Measurements from ENCODE around the gene FBXO41.
A peak's percentile ranks its signal among the peaks of the same experiment; 100 is the strongest.

FBXO41 gene, protein sequence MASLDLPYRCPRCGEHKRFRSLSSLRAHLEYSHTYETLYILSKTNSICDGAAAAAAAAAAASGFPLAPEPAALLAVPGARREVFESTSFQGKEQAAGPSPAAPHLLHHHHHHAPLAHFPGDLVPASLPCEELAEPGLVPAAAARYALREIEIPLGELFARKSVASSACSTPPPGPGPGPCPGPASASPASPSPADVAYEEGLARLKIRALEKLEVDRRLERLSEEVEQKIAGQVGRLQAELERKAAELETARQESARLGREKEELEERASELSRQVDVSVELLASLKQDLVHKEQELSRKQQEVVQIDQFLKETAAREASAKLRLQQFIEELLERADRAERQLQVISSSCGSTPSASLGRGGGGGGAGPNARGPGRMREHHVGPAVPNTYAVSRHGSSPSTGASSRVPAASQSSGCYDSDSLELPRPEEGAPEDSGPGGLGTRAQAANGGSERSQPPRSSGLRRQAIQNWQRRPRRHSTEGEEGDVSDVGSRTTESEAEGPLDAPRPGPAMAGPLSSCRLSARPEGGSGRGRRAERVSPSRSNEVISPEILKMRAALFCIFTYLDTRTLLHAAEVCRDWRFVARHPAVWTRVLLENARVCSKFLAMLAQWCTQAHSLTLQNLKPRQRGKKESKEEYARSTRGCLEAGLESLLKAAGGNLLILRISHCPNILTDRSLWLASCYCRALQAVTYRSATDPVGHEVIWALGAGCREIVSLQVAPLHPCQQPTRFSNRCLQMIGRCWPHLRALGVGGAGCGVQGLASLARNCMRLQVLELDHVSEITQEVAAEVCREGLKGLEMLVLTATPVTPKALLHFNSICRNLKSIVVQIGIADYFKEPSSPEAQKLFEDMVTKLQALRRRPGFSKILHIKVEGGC

DNA sequence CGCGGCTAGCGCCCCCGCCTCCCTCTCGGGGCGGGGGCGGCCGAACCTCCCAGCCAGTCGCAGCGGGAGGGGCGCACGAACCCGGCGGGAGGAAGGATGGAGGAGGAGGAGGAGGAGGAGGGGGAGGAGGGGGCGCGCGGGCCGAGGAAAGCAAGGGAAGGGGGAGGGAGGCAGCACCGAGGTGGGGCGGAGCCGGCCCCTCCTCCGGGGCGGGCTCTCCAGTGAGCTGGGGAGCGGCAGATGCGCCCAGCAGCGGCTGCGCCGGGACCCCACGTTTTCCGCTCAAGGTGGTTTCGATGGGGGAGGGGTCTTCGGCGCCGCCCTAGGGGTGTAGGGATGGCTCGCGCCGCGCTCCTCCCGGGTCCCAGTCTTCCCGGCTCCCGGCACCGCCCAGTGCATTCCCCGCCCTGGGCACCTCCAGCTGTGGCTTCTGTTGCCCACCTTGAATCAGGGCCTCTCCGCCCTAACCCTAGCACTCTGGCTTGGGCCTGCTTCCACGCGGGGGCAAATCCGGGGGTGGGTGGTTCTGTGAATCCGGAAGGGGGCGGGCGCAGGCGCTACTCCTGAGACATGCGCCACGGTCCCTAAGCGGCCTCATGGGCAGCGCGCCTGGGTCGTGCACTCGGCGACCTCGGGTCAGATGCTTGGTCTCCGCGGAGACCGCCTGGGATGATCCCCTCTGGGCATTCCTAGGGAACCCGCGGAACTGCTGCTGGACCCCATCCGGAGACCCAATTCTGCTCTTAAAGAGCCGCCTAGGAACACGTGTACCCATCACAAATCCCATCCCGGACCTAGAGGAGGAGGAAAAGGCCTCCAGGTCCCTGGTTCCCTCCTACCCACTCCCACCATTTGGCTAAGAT lies at the start of gene FBXO41:
Gene FBXO41 (minus strand): TSS at position 183 of the 863 bp plus-strand sequence. CDS start 14,848 bp downstream, outside the sequence.
- TF ChIP-seq, protein P1, sequence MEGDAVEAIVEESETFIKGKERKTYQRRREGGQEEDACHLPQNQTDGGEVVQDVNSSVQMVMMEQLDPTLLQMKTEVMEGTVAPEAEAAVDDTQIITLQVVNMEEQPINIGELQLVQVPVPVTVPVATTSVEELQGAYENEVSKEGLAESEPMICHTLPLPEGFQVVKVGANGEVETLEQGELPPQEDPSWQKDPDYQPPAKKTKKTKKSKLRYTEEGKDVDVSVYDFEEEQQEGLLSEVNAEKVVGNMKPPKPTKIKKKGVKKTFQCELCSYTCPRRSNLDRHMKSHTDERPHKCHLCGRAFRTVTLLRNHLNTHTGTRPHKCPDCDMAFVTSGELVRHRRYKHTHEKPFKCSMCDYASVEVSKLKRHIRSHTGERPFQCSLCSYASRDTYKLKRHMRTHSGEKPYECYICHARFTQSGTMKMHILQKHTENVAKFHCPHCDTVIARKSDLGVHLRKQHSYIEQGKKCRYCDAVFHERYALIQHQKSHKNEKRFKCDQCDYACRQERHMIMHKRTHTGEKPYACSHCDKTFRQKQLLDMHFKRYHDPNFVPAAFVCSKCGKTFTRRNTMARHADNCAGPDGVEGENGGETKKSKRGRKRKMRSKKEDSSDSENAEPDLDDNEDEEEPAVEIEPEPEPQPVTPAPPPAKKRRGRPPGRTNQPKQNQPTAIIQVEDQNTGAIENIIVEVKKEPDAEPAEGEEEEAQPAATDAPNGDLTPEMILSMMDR (IDR thresholded peaks at IDR 0.05; ENCODE audit: low read length, missing control alignments), result no peak
- H3K4me3 ChIP-seq (replicated peaks; ENCODE audit: low read depth, low read length), result peak within 1 kb of the TSS; percentile 65
- no peak for DNase-seq (ENCODE audit: low read depth)

DNA sequence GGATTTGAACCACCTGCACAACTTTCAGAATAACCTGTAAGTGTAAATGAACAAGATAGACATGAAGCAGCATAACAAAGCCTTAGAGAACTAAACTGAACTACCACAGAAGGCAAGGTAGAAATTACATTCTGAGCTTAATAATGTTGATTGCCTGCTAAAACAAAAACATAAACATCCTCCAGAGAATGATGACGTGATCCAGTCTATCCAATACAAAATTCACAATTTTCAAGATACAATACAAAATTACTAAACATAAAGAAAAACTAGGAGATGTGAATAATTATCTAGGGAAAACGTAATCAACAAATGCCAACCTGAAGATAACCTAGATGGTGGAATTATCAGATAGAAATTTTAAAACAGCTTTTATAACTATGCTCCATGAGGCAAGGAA lies 49.8 kb upstream of the FBXO41 start:
- TF ChIP-seq, protein P1 (IDR thresholded peaks at IDR 0.05; ENCODE audit: low read length, missing control alignments), result no peak
- no peak for DNase-seq (ENCODE audit: low read depth)
- H3K4me3 ChIP-seq (replicated peaks; ENCODE audit: low read depth, low read length), result no peak overlapping the region

DNA sequence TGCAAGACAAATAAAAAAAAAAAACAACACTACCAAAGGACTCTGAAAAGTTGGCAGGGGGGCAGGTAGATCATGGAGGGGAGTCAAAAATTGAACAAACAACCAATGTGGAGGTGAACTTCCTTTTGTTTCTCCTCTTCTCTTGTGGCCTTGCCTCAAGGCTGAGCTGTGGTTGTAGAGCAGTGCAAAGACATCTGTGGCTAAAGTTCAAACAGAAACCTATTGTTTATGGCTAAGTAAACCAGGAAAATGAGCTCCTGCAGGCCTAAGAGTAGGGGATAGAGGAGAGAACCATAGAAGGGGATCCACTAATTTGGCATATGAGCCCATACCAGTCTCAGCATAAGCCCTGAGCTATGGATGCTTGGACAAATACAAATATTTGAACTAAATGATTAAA lies 49.3 kb upstream of the FBXO41 start:
- TF ChIP-seq, protein P1 (IDR thresholded peaks at IDR 0.05; ENCODE audit: low read length, missing control alignments), result no peak
- DNase-seq (ENCODE audit: low read depth), result no peak
- H3K4me3 ChIP-seq (replicated peaks; ENCODE audit: low read depth, low read length), result no peak overlapping the region

DNA sequence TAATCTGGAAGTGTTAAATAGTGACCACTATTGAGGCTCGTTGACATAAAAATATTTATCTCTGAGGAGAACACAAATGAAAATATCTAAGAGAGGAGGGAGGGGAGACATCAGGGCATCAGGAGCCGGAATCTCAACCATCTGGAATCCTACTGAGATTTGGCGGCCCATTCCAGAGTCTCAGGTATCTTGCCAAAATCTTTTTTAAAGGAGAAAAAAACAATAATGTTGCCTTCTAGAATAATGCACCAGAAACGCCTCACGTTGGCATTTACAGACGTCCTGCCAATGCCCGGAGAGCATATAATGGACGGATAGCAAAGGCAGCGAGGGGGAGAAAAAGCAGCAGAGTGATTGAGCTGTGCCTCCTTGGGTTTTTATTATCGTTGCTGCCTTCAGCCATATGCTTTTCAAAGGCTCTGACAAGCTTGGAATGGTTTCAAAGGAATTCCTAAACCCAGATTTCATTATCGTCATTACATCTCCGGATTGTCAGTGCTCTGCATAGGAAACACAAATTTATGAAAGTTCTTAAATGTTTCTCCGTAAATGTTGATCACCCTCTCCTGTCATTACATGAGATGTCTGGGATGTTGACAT lies 39.9 kb upstream of the FBXO41 start:
- TF ChIP-seq, protein P1 (IDR thresholded peaks at IDR 0.05; ENCODE audit: low read length, missing control alignments), result no peak
- DNase-seq (ENCODE audit: low read depth), result no peak
- H3K4me3 ChIP-seq (replicated peaks; ENCODE audit: low read depth, low read length), result no peak overlapping the region

DNA sequence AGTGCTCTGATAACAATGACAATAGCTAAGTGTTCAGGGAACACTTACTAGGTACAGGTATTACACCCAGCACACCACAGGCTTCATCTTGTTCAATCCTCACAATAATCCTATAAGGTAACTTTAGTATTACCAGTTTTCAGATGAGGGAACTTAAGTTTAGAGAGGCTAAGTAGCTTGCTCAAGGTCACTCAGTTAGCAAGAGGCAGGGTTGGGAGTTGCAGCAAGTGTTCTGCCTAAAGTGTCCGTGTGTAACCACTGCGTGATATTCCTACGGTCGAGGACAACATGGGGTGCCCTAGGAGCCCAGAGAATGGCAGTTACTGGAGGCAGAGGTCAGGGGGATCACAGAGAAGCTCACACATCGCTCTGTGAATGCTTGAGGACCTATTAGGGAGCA lies 39.3 kb upstream of the FBXO41 start:
- TF ChIP-seq, protein P1 (IDR thresholded peaks at IDR 0.05; ENCODE audit: low read length, missing control alignments), result no peak

DNA sequence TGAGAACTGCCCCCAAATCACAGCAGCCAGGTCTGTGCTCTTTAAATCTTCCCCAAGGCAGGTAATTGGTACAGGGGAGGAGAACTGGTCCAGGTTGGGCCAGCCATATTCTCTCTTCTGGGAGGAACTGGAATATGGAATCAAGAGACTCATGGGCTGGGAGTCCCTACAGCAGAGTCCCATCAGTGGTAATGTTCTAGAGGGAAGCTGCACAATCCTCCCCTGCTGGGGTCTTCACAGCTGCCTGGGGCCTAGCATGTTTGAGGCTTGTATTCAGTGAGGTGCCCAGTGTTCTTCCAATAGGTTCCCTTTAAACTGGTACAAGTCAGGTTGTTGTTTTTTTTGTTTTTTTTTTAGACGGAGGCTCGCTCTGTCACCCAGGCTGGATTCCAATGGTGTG lies 30.2 kb upstream of the FBXO41 start:
- TF ChIP-seq, protein P1 (IDR thresholded peaks at IDR 0.05; ENCODE audit: low read length, missing control alignments), result no peak
- DNase-seq (ENCODE audit: low read depth), result no peak
- no peak overlapping the region for H3K4me3 ChIP-seq (replicated peaks; ENCODE audit: low read depth, low read length)

More for the DNA sequence above, 39.3 kb upstream of the FBXO41 start:
- H3K4me3 ChIP-seq (replicated peaks; ENCODE audit: low read depth, low read length), result no peak overlapping the region
- DNase-seq (ENCODE audit: low read depth), result no peak
